T-helper 1 cell (primary cell): ENCODE results near the gene HDHD5.
"Not testable (repeated sequence)": the region's sequence is repeated elsewhere in the genome, so short reads cannot be mapped to it uniquely, and the experiment has no call there.

ENCODE experiments used
- DNase-seq, 5 donors: peaks; one replicate each; pipeline ENCODE4 v3.0.0-alpha.2; 2012 to 2020

HDHD5 gene

DNA sequence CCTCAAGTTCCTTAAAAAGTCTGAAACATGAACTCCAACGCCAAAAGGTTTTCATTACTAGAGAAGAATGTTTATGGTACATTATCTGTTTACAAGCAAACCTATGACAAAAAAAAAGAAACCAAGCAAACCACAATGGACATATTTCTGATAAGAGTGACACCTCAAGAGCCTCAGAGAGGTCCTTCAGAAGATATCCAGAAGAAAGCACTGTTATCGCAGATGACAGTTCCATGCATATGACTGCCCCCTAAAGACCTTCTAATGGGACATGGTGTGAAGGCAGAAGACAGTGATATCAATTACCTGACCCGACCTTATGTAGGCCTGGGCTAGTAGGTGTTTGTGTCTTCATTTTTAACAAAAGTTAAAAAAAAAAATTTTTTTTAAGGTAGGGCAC lies 3.1 kb downstream of the HDHD5 start:
- DNase-seq: no peak

GRCh38 chr22:17152971-17153370 lies 6.1 kb downstream of the HDHD5 start:
- DNase-seq: no peak

- DNase-seq: no peak
Observed at GRCh38 chr22:17152340-17152739, 6.7 kb downstream of the HDHD5 start.

DNA sequence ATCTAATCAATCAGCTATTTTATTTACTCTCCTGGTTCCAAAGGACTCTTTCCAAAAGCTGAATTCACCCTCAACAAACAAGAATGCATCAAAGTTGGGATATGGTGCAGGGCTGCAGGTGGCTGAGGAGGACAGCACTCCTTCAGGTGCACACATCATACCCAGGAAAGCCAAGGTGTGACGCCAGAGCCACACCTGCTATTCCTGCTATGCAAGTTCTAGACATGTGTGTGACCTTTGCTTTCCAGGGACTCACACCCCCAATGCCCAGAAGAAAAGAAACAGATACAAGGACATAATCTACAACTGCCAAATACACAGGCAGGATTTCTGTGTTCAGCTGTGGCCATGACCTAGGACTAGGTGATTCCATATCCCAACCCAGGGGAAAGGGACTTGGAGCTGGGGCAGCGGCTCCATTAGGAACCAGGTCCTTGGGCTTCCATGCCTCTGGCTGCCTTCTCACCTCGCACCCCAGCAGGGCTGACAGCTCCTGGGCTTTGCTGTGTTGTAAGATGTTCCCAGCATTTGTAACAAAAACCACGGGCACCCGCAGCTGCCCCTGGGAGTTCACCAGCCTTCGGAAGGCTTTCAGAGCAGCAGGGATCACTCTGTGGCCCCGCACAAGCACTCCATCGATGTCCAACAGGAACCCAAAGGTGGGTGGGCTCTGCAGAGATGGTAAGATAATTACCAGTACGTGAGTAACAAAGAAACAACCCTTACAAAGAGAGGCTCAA lies 9.8 kb downstream of the HDHD5 start:
- no peak for DNase-seq

- DNase-seq: not testable (repeated sequence)
Observed at GRCh38 chr22:17147458-17147857, 11.6 kb downstream of the HDHD5 start.

DNA sequence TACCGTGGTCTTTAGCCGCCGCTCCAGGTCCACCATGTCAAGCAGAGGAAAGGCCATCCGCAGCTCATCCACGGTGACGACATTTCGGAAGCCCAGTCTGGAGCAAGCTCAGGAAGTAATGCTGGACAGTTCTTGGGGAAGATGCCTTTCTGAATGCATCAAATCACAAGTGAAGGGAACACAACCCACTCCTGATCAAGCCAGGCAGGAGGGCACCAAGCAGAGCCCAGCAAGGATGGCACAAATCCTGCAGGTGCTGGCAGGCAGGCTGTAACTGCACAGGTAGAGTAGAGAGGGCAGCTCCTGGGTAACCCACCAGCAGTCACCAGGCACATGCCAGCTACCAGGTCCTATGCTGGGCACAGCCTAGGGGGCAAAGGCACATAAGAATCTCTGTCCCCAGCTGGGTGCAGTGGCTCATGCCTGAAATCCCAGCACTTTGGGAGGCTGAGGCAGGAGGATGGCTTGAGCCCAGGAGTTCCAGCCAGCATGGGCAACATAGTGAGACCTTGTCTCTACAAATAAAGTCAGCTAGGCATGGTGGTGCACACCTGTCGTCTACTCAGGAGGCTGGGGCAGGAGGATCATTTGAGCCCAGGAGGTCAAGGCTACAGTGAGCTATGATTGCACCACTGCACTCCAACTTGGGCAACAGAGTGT lies 13.9 kb downstream of the HDHD5 start:
- no peak for DNase-seq

GRCh38 chr22:17143826-17144225 lies 15.3 kb downstream of the HDHD5 start:
- no peak for DNase-seq

DNA sequence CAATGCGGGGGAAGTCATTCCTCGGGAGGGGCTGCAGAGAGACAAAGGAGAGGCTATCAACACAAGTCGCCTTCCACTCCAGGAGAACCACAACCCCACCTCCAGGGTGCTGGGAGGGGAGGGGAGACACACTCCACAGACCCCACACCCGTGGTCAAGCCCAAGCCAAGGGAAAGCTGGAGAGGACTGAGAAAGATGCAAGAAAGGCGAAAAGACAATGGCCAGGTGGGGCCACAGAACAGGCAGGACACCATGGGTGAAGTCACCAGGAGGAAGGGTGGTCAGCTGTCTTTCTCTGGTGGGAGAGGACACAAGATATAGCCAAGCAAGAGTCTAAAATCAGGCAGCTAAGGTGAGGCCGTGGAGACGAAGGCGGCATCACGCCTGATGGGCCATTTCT lies 16.0 kb downstream of the HDHD5 start:
- DNase-seq: no peak

DNA sequence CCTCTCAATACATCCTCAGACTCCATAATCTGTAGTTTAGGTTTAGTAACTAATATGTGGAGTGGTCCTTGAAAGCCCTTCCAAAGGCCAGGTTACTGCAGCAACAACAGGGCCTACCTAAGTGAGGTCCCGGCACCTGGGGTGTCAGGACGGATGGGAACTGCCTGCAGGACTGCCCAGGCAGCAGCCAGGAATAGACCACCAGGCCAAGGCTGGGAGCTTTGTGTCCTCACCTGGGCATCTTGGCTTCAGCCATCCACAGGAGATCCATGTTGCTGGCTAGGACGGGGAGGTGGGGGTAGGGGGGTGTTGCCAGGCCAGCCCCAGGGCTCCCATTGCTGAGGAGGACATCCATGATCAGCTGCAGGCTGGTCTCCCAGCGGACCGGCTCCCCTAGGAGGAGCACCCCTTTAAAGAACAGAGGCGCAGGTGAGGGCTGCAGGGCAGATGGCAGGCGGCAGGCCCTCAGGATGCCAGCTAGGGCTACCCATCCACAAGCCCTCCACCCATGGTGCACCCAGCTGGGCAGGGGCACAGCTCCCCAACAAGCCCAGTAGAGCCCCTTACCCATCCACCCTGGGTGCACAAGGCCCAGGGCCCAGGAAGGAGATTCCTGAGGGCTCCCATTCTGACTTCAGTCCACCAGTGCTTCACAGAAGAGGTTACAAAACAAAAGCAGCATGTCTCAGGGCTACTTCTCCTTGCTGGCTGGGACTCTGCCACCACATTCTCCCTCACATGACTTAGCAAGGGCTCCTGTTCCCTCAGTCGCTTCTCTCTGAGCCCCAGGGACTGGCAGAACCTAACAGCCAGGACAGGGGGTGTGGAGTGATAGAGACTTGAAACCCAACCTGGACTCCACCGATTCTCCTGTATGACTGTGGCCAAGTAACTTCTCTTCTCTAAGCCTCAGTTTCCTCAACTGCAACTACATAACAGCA lies 18.0 kb downstream of the HDHD5 start:
- no peak for DNase-seq

DNA sequence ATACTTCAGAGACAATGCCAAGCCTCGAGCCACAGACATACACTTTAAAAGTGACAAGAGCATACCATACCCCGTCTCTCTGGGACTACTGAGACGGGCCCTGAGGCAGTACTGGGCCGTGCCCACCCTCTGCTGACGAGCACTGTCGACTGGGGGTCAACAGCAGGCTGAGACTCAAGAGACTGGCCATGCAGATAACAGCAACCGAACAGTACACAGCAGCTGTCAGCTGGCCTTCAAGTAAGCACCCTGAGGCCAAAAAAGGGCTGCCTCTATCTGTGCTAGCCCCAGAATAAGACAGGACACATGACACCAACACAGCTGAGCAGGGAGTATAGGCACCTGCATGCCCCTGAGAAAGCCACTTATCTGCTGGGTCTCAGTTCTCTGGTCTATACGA lies 19.1 kb downstream of the HDHD5 start:
- DNase-seq: no peak

GRCh38 chr22:17138513-17138912 lies 20.6 kb downstream of the HDHD5 start:
- no peak for DNase-seq

GRCh38 chr22:17137861-17138425 lies 21.1 kb downstream of the HDHD5 start:
- no peak for DNase-seq

DNA sequence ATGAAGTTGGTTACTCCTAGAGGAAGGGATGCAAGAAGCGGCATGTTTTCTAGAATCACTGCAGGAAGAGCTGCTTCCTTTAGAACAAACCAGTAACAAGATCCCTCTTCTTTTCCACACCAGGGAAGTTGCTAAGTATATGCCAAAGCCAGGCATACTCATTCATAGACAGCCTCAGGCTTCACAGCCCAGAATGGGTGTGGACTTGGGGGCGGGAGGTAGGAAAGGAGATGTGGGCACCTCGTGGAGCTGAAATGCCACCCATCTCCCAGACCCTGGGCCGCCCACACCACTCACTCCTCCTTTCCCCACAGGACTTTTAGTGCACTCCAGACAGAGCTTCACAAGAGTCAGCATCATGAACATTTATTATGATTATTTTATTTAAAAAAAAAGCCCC lies 21.9 kb downstream of the HDHD5 start:
- DNase-seq: no peak

DNA sequence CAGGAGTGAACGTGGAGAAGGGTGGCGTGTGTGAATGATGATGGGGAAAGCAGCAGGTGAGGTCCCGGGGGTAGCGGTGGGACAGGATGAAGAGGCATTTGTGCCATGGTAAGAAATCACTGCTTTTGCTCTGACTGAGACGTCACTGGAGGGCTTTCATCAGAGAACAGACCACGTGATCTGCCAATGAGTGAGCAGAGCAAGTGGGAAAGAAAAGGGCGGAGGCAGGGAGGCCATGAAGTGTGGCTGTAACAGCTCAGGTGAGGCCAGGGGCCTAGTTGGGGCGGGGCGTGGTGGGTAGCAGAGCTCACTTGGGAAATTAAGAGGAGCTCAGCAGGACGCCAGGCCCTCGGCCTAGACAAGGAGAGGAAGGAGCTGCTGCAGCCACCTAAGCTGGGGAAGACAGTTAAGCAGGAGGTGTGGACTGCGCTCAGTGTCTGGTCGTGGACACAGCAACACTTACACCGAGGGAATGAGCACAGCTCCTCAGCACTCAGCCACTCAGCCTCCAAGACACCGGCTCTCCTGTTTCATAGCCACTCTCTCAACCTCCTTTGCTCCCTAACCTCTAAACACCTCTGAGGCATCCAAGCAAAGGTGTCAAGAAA lies 23.8 kb downstream of the HDHD5 start:
- no peak for DNase-seq

DNA sequence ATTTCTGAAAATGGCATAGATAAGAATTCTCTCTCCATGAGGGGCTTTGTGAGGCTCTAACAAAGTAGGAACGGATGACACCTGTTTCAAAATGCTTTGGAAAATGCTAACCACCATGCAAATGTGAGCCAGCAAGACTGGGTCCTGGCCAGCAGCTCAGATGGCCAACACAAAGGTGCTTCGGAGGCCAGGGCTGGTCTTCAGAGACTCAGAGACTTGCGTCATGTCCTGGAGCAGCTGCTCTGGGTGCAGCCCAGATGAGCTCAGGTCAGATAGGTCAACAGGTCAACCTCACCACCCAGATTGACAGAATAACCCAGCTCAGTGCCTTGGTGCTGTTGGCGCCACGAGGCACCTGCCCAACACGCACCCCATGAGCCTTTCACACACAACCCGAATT lies 25.9 kb downstream of the HDHD5 start:
- no peak for DNase-seq

DNA sequence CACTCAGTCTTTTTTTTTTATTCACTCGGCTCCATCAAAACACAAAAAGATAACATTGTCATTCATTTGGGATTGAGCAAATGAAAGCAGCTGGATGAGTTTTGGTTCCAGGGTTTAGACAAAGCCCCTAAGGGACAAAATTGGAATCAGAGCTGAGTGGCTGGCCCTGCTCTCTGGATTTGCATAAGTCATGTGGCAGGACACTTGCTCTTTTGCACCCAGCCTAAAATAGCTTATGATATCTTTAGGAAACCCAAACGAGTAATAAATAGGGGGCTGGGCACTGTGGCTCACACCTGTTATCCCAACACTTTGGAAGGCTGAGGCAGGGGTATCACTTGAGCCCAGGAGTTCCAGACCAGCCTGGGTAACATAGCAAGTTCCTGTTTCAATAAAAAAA lies 27.0 kb downstream of the HDHD5 start:
- no peak for DNase-seq

DNA sequence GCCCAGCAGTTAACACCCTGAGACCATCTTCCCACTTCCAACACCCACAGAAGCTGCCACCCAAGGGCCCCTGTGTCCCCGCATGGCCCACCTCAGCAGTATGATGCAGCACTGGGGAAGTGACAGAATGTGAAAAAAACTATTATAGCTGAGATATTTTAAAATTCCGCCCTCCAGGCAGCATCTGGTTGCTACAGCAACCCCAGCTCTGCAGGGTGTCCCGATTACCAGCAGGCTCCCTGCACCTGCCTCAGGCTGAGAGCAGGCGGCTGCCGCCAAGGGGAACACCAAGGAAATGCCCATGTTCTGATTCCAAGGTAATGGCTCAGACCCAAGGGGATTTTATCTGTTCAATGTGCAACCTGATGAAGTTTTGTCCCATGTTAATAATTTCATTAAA lies 27.4 kb downstream of the HDHD5 start:
- DNase-seq: no peak

- no peak for DNase-seq
Observed at GRCh38 chr22:17130199-17130598, 28.9 kb downstream of the HDHD5 start.

GRCh38 chr22:17121233-17122195 lies 37.6 kb downstream of the HDHD5 start, which contains the start of gene TMEM121B:
Gene TMEM121B, minus strand, starts transcription at chr22:17121360. Its CDS starts 233 bp downstream, at chr22:17121127.
- no peak for DNase-seq

DNA sequence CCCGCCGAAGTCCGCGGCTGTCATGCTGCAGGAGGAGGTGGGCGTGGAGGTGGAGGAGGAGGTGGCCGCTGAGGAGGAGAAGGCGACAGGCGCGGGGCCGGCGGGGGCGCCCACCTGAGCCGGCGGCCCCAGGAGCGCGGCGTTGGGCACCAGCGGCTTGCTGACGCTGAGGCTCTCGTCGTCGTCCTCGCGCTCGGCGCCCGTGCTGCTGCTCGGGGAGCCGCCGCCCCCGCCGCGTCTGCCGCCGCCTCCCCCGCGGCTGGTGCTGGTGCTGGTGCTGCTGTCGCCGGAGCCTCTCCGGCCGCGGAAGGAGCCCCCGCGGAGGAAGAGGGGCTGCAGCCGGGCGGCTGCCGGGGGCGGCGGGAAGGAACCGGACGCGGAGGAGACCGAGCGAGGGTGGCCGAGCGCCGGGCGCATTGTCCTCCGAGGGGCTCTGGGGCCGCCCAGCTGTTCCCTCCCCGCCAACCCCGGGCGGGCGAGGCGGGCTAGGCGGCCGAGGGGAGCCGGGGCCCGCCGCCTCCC lies 38.3 kb downstream of the HDHD5 start:
- DNase-seq: peak in 1 of 5 donors; percentile 18

DNA sequence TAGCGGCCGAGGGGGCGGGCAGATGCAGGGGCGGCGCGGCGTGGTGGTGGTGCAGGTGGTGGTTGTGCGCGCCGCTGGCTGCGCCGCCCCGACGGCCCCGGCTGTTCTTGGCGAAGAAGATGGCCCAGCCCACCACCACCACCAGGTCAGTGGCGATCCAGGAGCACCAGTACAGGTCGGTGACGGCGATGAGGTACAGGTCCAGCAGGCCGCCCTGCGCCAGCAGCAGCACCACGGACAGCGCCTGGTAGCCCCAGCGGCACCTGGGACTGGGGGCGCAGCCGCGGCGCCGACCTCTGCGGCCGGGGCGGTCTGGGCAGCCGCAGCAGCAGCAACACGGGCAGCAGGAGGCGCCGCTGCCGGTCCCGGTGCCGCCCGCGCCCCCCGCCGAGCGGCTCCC lies 38.8 kb downstream of the HDHD5 start:
- DNase-seq: peak; percentile 27 to 55 (median 41)
